Upper lobe of left lung (tissue), 6 donors: Measurements from ENCODE around the gene BOC. TPM values are rescaled to one million over a fixed set of nuclear protein-coding genes. Genes with fewer than 3 reads are reported as not detected.

Source experiments
- ATAC-seq, 2 donors: fragments of 200-7000 bp; cut with Tn5 transposase; one replicate each; pipeline ENCODE4 v1.9.1; 2022; ENCODE audit warnings: mild to moderate bottlenecking in 2 of 2, moderate library complexity in 2 of 2; ENCODE audit not compliant: low FRiP score in 2 of 2
- DNase-seq, 2 donors: peaks; one replicate each; pipeline ENCODE4 v3.0.0-alpha.2; 2019 to 2020
- H3K27ac ChIP-seq, 4 donors: fragments of 200-600 bp; sonication (generic); one replicate each; pipeline ENCODE4 v1.5.1; 2016 to 2019
- H3K27me3 ChIP-seq, 4 donors: fragments of 200-600 bp; sonication (generic); one replicate each; pipeline ENCODE4 v1.5.1; 2017 to 2019
- H3K36me3 ChIP-seq, 4 donors: fragments of 200-600 bp; sonication (generic); one replicate each; pipeline ENCODE4 v1.5.1; 2016 to 2019
- H3K4me1 ChIP-seq, 4 donors: fragments of 200-600 bp; sonication (generic); one replicate each; pipeline ENCODE4 v1.5.1; 2018 to 2019
- H3K4me3 ChIP-seq, 4 donors: fragments of 200-600 bp; sonication (generic); one replicate each; pipeline ENCODE4 v1.5.1; 2017 to 2019; ENCODE audit warnings: mild to moderate bottlenecking in 2 of 4, moderate library complexity in 1 of 4
- H3K9me3 ChIP-seq, 4 donors: fragments of 200-600 bp; sonication (generic); one replicate each; pipeline ENCODE4 v1.5.1; 2018 to 2019
- EP300 ChIP-seq, 4 donors: sonication (generic); formaldehyde crosslinking; IDR thresholded peaks; one replicate each; pipeline ENCODE4 v1.5.1; 2017; ENCODE audit warnings: antibody characterized with exemption in 4 of 4, control low read depth in 2 of 4
- POLR2A ChIP-seq, 4 donors: fragments of 450-650 bp; IDR thresholded peaks; one replicate each; pipeline ENCODE4 v1.5.1; 2016 to 2017; ENCODE audit warnings: antibody characterized with exemption in 4 of 4, mild to moderate bottlenecking in 2 of 4
- POLR2AphosphoS5 ChIP-seq, 2 donors: sonication (generic); formaldehyde crosslinking; IDR thresholded peaks; one replicate each; pipeline ENCODE4 v1.5.1; 2017; ENCODE audit warnings: antibody characterized with exemption in 2 of 2
- WGBS, 2 donors: methylation state at CpG; one replicate each; pipeline ENCODE4 v1.1.5; 2017 to 2018; 5-methylcytosine and 5-hydroxymethylcytosine counted together
- total RNA-seq, 6 donors: library from RNA; depleted of rRNA in 4 of 6; stranded (reverse); fragments of >200 nt in 4 of 6; gene quantifications; one replicate each; pipeline versions ENCODE4 v1.1.0 to v1.2.1, GENCODE V29; 2016 to 2021
- TF ChIP-seq, protein P1 (sequence below), 6 experiments: fragments of 450-650 bp in 4 of 6; fragments of 200-600 bp in 2 of 6; sonication (generic) in 2 of 6; IDR thresholded peaks; one replicate each; pipeline ENCODE4 v1.5.1; 2016 to 2019; ENCODE audit warnings: antibody characterized with exemption in 6 of 6
- donor health status: DM: no; HTN: no; CAD: no; lungs with moderate emphysema.
- donor health status: DM: no; HTN: yes; CAD: no; lungs with severe emphysema.

Gene BOC
- total RNA-seq, 6 donors from 2014 or later: 2.6 to 18.3 (median 4.5) TPM

DNA sequence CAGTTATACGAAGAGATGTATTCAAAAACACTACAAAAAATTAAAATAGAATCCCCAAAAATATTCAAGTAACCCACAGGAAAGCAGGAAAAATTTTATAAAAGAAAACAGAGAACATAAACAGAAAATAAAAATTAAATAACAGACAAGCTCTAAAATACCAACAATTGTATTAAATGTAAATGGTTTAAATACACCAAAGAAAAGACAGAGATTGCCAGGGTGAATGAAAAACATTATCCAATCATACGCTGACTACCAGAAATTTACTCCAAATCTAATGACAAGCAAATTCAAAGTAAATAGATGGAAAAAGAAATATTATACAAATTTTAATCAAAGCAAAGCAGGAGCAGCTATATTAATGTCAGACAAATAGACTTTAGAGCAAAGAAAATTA is 103.6 kb downstream of the BOC start:
- no peaks in the 10 kb centered on the region for H3K4me1 ChIP-seq
- WGBS, 2 donors: 93 to 99% methylated on average over 2 of the region's 2 CpGs
- ATAC-seq (no peak), DNase-seq (no peak)
- no peaks in the 10 kb centered on the region for H3K27me3 ChIP-seq
- H3K36me3 ChIP-seq: peaks cover 0 to 6% (median 5%) of the 10 kb centered on the region in 4 donors
- H3K4me3 ChIP-seq: no peak overlapping the region
- peaks cover 0 to 12% (median 10%) of the 10 kb centered on the region in 4 donors for H3K9me3 ChIP-seq
- no peak overlapping the region for H3K27ac ChIP-seq
- TF ChIP-seq EP300 (IDR thresholded peaks at IDR 0.05) (no peak), POLR2A (IDR thresholded peaks at IDR 0.05) (no peak), POLR2AphosphoS5 (IDR thresholded peaks at IDR 0.05) (no peak)
- TF ChIP-seq, protein P1, sequence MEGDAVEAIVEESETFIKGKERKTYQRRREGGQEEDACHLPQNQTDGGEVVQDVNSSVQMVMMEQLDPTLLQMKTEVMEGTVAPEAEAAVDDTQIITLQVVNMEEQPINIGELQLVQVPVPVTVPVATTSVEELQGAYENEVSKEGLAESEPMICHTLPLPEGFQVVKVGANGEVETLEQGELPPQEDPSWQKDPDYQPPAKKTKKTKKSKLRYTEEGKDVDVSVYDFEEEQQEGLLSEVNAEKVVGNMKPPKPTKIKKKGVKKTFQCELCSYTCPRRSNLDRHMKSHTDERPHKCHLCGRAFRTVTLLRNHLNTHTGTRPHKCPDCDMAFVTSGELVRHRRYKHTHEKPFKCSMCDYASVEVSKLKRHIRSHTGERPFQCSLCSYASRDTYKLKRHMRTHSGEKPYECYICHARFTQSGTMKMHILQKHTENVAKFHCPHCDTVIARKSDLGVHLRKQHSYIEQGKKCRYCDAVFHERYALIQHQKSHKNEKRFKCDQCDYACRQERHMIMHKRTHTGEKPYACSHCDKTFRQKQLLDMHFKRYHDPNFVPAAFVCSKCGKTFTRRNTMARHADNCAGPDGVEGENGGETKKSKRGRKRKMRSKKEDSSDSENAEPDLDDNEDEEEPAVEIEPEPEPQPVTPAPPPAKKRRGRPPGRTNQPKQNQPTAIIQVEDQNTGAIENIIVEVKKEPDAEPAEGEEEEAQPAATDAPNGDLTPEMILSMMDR (IDR thresholded peaks at IDR 0.05): no peak

DNA sequence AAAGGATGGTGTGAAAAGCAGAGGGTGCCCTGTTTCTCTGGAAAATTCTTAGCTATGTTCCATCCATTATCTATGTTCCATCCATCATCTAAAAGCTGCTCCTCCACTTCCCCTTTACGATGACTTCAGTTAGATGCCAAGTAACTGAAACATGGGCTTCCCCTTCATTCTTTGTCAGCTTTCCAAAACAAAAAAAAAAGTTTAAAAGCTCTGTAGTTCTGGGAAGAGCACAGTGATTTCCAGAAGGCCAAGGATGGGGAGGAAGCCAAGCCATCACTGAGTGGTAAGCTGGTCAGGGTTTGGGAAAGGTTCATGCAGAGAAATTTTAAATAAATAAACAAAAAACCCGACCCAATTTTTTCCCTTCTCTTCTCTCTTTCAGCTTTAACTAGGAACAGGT is 118.4 kb downstream of the BOC start:
- H3K4me3 ChIP-seq: no peak overlapping the region
- TF ChIP-seq EP300 (IDR thresholded peaks at IDR 0.05) (no peak), POLR2AphosphoS5 (IDR thresholded peaks at IDR 0.05) (no peak)
- ATAC-seq: no peak
- H3K36me3 ChIP-seq: peaks cover 0 to 15% (median 0%) of the 10 kb centered on the region in 4 donors
- H3K27ac ChIP-seq: no peak overlapping the region
- H3K9me3 ChIP-seq: no peaks in the 10 kb centered on the region
- DNase-seq: no peak
- H3K4me1 ChIP-seq: no peaks in the 10 kb centered on the region
- WGBS, 2 donors: 51 to 52% methylated on average over 2 of the region's 2 CpGs
- H3K27me3 ChIP-seq: no peaks in the 10 kb centered on the region

DNA sequence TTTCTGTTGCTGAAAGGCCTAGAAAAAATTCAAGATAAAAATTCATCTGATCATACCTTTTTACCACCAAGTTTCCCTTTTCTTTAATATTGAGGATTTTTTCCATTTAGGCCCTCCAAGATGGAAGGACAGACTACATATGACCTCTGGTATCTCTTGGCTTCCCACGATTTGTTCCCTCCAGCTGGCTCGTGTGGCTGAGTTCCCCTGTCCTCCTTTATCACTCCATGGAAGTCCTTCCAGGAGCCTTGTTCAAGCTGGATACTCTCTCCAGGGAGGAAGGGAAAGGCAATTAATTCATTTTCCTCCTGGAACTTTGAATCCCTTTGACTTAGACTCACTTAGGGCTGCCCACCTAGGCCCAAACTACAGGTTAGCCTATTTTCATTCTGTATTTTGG is 119.4 kb downstream of the BOC start:
- 89 to 94% methylated on average over 2 of the region's 2 CpGs for WGBS, 2 donors
- TF ChIP-seq POLR2A (IDR thresholded peaks at IDR 0.05): no peak
- no peak for TF ChIP-seq POLR2AphosphoS5 (IDR thresholded peaks at IDR 0.05)
- TF ChIP-seq, protein P1 (IDR thresholded peaks at IDR 0.05): no peak
- TF ChIP-seq EP300 (IDR thresholded peaks at IDR 0.05): no peak
- Histone ChIP-seq H3K36me3 (peaks cover 0 to 7% (median 0%) of the 10 kb centered on the region in 4 donors), H3K27ac (no peak overlapping the region), H3K4me1 (no peaks in the 10 kb centered on the region), H3K9me3 (no peaks in the 10 kb centered on the region), H3K4me3 (no peak overlapping the region), H3K27me3 (no peaks in the 10 kb centered on the region)
- ATAC-seq (no peak), DNase-seq (no peak)

DNA sequence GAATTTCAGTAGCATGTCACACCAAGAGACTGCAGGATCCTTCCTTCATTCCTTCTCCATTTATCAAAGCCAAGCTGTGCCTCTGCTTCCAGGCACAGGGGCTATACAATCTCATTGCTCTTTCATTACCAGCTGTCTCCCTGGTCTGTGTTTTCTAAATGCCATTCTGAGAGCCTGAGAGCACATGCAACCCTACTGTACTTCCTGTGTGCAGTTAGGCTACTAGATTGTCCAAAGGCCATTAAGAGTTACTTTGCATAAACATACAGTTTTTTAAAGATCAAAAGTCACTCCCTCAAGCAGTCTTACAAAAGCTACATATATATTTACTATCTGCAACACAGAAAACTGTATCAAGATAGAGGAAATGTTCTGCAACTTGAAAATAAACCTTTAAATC is 119.8 kb downstream of the BOC start:
- no peak for DNase-seq
- H3K4me3 ChIP-seq: no peak overlapping the region
- no peaks in the 10 kb centered on the region for H3K9me3 ChIP-seq
- H3K36me3 ChIP-seq: peaks cover 0 to 2% (median 0%) of the 10 kb centered on the region in 4 donors
- no peaks in the 10 kb centered on the region for H3K27me3 ChIP-seq
- no peak for ATAC-seq
- no peak for TF ChIP-seq POLR2AphosphoS5 (IDR thresholded peaks at IDR 0.05)
- TF ChIP-seq, protein P1 (IDR thresholded peaks at IDR 0.05): no peak
- no peak for TF ChIP-seq EP300 (IDR thresholded peaks at IDR 0.05)
- no peak for TF ChIP-seq POLR2A (IDR thresholded peaks at IDR 0.05)
- H3K27ac ChIP-seq: no peak overlapping the region
- H3K4me1 ChIP-seq: no peaks in the 10 kb centered on the region

Other genes starting within 250 kb of the BOC start
- gene CD200R1, start 236.5 kb upstream of the BOC start, total RNA-seq: 1 to 10 TPM in 3 of 6 donors, under 1 TPM in 2, not detected in 1; under 0.01 to 2.5 (median 1.1) TPM
- gene GTPBP8, start 220.6 kb upstream of the BOC start, total RNA-seq: 10 to 100 TPM in 5 of 6 donors, 1 to 10 TPM in 1; 5.8 to 36.6 (median 14.4) TPM
- gene CFAP44, start 229.9 kb downstream of the BOC start, total RNA-seq: 10 to 100 TPM in 3 of 6 donors, 1 to 10 TPM in 3; 6.5 to 54.9 (median 10.9) TPM